ENCODE results near the gene DDX41. TPM values are rescaled to one million over a fixed set of nuclear protein-coding genes. Genes with fewer than 3 reads are reported as not detected.

Gene DDX41
- total and polyA plus RNA-seq, 11 donors = 24.4 to 65.4 (median 37.7) TPM

- H3K27ac ChIP-seq = peak overlapping the region in 3 of 12 donors; percentile 5 to 50 (median 41)
- intact Hi-C loops (cut with DNase I) = no loop called here
- H3K36me3 ChIP-seq = peaks cover 0 to 100% (median 95%) of the 10 kb centered on the region in 9 donors
- WGBS, 4 donors = 62 to 80% (median 69%) methylated on average over 10 of the region's 10 CpGs
- ATAC-seq (peak in 3 of 4 donors; percentile 55 to 73 (median 68)), DNase-seq (peak in 2 of 5 donors; percentile 63 to 65)
- TF ChIP-seq POLR2A (IDR thresholded peaks at IDR 0.05) (no peak), CTCF (IDR thresholded peaks at IDR 0.05) (no peak)
- no peaks in the 10 kb centered on the region for H3K9me3 ChIP-seq
- H3K27me3 ChIP-seq = no peaks in the 10 kb centered on the region
- peaks cover 0 to 14% (median 0%) of the 10 kb centered on the region in 12 donors for H3K4me1 ChIP-seq
- H3K4me3 ChIP-seq = no peak overlapping the region
Measured at GRCh38 chr5:177524941-177525655, 8.3 kb upstream of the DDX41 start.

DNA sequence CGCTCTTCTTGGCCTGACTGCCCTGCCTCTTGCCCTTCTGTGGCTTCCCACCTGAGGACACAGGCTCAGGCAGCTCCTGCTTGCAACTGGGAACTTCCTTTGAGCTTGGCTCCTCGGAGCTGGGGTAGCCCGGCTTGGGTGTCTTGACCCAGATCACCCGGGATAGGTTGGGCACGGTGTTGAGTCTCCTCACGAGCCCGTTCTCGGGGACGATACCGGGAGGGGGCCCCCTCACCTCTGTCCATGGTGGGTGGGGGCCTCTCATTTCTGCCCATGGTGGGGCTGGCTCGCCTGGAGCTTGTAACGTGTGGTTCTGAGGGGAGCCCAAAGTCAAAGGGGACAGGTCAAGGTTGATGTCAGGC lies 7.8 kb upstream of the DDX41 start:
- DNase-seq (no peak), ATAC-seq (peak in 3 of 4 donors; percentile 2 to 11 (median 8))
- WGBS, 4 donors = 88 to 95% (median 94%) methylated on average over 9 to 12 of the region's 12 CpGs
- Histone ChIP-seq H3K9me3 (no peaks in the 10 kb centered on the region), H3K36me3 (peaks cover 2 to 100% (median 95%) of the 10 kb centered on the region in 9 donors), H3K27me3 (no peaks in the 10 kb centered on the region), H3K4me1 (peaks cover 0 to 14% (median 0%) of the 10 kb centered on the region in 12 donors), H3K4me3 (no peak overlapping the region), H3K27ac (peak overlapping the region in 2 of 12 donors; percentile 41 to 50)
- intact Hi-C loops (cut with DNase I) = no loop called here
- TF ChIP-seq POLR2A (IDR thresholded peaks at IDR 0.05) (no peak), CTCF (IDR thresholded peaks at IDR 0.05) (no peak)

DNA sequence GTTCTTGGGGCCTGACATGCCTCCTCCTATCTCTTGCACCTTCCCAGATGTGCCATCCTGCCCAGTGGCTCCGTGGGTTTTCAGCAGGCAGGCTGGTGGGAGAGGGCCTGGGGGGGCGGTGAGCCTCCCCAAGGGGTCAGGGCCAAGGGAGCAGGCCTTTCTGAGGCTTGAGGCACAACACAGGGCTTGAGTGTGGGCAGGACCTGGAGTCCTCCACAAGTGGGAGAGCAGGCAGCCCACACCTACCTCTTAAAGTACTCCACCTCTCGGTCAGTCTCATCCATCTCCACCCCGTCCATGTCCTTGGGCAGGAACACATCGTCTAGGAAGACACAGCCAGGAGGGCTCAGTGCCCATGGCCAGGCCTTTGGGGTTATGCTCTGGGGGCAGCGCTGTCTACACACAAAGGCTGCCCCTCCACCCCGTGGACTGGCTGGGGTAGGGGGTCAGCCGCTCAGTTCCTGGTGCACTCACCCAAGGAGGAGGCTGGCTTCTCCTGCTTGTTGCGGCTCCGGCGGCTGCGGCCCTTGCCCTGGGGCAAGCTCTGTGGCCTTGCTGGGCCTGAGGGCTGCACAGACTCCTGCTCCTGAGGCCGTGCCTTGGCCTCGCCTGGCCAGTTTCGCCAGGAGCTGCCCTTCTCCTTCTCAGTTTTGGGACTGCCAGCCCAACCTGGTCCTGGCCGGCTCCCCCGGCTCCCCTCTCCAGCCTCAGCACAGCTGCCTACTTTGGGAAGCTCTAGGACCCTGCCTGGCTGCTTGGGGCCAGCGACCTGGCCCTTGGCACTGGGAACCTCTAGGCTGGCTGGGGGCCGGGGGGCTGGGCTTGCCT lies 7.2 kb upstream of the DDX41 start:
- peaks cover 2 to 99% (median 93%) of the 10 kb centered on the region in 9 donors for H3K36me3 ChIP-seq
- peak in 1 of 5 donors; percentile 22 for DNase-seq
- intact Hi-C loops (cut with DNase I) = no loop called here
- H3K27me3 ChIP-seq = no peaks in the 10 kb centered on the region
- H3K4me1 ChIP-seq = peaks cover 0 to 20% (median 3%) of the 10 kb centered on the region in 12 donors
- H3K4me3 ChIP-seq = no peak overlapping the region
- no peaks in the 10 kb centered on the region for H3K9me3 ChIP-seq
- WGBS, 4 donors = 94 to 97% (median 96%) methylated on average over 12 to 19 of the region's 19 CpGs
- ATAC-seq = no peak
- H3K27ac ChIP-seq = peak overlapping the region in 1 of 12 donors; percentile 50
- TF ChIP-seq CTCF (IDR thresholded peaks at IDR 0.05) = no peak
- no peak for TF ChIP-seq POLR2A (IDR thresholded peaks at IDR 0.05)

Measured in heart left ventricle (tissue), 16 donors.